Neutrophil (primary cell): ENCODE measurements around the gene APOA1.
"Not testable (repeated sequence)": the region's sequence is repeated elsewhere in the genome, so short reads cannot be mapped to it uniquely, and the experiment has no call there.

ENCODE experiments used
- H3K27ac ChIP-seq: fragments of 200-600 bp; sonication (generic); 2 replicates; pipeline ENCODE4 v1.5.1; 2016; ENCODE audit warnings: mild to moderate bottlenecking, moderate library complexity
- H3K27me3 ChIP-seq: fragments of 200-600 bp; sonication (generic); 2 replicates; pipeline ENCODE4 v1.6.0; 2016; ENCODE audit warnings: mild to moderate bottlenecking
- H3K36me3 ChIP-seq: fragments of 200-600 bp; sonication (generic); 2 replicates; pipeline ENCODE4 v1.5.1; 2017
- H3K4me1 ChIP-seq, 2 experiments: fragments of 200-600 bp in 1 of 2; sonication (generic) in 1 of 2; 1 replicate in 1 of 2; 2 replicates in 1 of 2; pipeline versions ENCODE4 v1.5.1 to v1.6.1; 2013 to 2016; ENCODE audit warnings: low read depth in 1 of 2, low read length in 1 of 2, mild to moderate bottlenecking in 1 of 2, moderate library complexity in 1 of 2; ENCODE audit not compliant: control insufficient read depth in 1 of 2, insufficient read depth in 1 of 2
- H3K4me3 ChIP-seq, 2 experiments: fragments of 200-600 bp in 1 of 2; sonication (generic) in 1 of 2; 1 replicate in 1 of 2; 2 replicates in 1 of 2; pipeline ENCODE4 v1.5.1; 2013 to 2016; ENCODE audit warnings: low read depth in 1 of 2, low read length in 1 of 2, mild to moderate bottlenecking in 1 of 2, moderate library complexity in 1 of 2
- H3K9me3 ChIP-seq: fragments of 200-600 bp; sonication (generic); 2 replicates; pipeline ENCODE4 v1.5.1; 2016
- TF ChIP-seq, protein P1 (sequence below): fragments of 200-600 bp; sonication (generic); IDR thresholded peaks from 2 replicates; pipeline ENCODE4 v1.5.1; 2016; ENCODE audit warnings: antibody characterized with exemption

The APOA1 gene

GRCh38 chr11:116808262-116809175 lies 28.9 kb downstream of the APOA1 start:
- Histone ChIP-seq H3K4me1 (no peaks in the 10 kb centered on the region), H3K36me3 (no peaks in the 10 kb centered on the region), H3K27ac (no peak overlapping the region), H3K27me3 (no peaks in the 10 kb centered on the region), H3K4me3 (no peak overlapping the region), H3K9me3 (no peaks in the 10 kb centered on the region)
- TF ChIP-seq, protein P1, sequence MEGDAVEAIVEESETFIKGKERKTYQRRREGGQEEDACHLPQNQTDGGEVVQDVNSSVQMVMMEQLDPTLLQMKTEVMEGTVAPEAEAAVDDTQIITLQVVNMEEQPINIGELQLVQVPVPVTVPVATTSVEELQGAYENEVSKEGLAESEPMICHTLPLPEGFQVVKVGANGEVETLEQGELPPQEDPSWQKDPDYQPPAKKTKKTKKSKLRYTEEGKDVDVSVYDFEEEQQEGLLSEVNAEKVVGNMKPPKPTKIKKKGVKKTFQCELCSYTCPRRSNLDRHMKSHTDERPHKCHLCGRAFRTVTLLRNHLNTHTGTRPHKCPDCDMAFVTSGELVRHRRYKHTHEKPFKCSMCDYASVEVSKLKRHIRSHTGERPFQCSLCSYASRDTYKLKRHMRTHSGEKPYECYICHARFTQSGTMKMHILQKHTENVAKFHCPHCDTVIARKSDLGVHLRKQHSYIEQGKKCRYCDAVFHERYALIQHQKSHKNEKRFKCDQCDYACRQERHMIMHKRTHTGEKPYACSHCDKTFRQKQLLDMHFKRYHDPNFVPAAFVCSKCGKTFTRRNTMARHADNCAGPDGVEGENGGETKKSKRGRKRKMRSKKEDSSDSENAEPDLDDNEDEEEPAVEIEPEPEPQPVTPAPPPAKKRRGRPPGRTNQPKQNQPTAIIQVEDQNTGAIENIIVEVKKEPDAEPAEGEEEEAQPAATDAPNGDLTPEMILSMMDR: no peak

DNA sequence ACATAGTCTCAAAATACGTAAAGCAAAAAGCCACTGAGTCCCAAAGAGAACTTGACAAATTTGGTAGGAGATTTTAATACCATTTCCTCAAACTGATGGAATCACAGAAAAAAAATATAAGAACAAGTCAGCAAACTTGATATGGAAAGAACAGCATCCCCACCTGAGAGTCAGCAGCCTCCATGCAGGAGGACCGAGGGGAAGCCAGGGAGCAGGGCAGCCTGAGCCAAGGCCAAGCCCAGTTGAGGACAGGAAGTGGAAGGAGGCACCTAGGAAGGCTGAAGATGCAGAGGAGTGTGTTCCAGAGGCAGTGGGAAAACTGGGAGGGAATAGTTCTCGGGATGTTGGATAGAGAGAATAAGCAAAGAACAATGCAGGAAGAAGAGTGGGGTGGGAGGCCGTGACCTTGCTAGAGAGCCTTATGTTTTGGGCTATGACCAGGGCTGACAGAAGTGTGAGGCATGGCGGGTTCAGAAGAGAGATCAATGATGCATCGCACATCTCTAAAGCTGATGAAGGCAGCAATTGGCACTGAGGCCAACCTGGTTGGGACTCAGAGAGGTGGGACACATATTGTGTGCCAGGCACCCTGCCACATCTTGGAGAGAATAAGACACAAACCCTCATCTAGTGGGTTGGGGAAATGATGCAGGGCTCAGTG lies 29.7 kb downstream of the APOA1 start:
- Histone ChIP-seq H3K27me3 (no peaks in the 10 kb centered on the region), H3K36me3 (no peaks in the 10 kb centered on the region), H3K27ac (no peak overlapping the region), H3K4me3 (no peak overlapping the region), H3K9me3 (no peaks in the 10 kb centered on the region), H3K4me1 (no peaks in the 10 kb centered on the region)
- TF ChIP-seq, protein P1: no peak

DNA sequence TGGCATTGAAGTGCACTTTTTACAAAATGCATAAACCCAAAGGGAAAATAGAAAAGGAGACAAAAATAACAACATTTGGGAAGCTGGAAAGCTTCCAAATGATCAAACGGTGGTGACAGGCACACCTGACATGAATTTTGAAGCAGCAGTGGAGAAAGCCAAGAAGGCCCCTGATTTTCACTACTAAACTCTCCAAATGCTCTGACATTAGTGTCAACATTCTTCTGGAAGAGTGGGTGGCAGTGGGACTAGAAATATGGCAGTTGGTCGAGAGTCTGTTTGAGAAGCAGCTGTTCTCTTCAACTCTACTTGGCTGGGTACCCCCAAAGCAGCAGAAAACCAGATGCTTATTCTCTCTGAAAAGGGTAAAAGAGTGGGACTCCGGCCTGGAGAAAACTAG lies 33.4 kb downstream of the APOA1 start:
- Histone ChIP-seq H3K4me1 (no peaks in the 10 kb centered on the region), H3K4me3 (no peak overlapping the region), H3K36me3 (no peaks in the 10 kb centered on the region), H3K27me3 (no peaks in the 10 kb centered on the region), H3K27ac (no peak overlapping the region), H3K9me3 (no peaks in the 10 kb centered on the region)
- TF ChIP-seq, protein P1: no peak

- not testable (repeated sequence) for H3K4me3 ChIP-seq, H3K36me3 ChIP-seq, H3K27ac ChIP-seq, H3K27me3 ChIP-seq, H3K9me3 ChIP-seq, H3K4me1 ChIP-seq
Observed at GRCh38 chr11:116801662-116802061, 35.8 kb downstream of the APOA1 start.

DNA sequence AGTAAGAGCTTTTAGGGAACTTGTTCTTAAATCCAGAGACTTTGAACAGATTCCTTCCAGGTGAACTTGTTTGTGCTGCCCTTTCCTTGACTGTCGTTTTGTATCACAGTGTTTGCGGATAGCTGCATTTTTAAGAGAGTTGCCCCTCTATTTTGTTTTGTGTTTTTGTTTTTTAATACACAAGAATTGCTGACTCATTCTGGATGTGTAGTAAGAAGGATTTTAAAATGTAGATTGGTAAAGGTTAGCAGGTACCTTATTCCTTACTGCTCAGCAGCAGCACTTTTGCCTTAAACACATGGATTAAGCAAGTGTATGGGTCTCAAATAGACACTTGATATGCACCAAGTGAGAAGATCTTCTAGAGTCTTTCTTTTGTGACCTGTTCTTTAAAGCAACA lies 36.8 kb downstream of the APOA1 start:
- Histone ChIP-seq H3K9me3 (no peaks in the 10 kb centered on the region), H3K27ac (no peak overlapping the region), H3K27me3 (no peaks in the 10 kb centered on the region), H3K36me3 (no peaks in the 10 kb centered on the region), H3K4me3 (no peak overlapping the region), H3K4me1 (no peaks in the 10 kb centered on the region)
- TF ChIP-seq, protein P1: no peak

DNA sequence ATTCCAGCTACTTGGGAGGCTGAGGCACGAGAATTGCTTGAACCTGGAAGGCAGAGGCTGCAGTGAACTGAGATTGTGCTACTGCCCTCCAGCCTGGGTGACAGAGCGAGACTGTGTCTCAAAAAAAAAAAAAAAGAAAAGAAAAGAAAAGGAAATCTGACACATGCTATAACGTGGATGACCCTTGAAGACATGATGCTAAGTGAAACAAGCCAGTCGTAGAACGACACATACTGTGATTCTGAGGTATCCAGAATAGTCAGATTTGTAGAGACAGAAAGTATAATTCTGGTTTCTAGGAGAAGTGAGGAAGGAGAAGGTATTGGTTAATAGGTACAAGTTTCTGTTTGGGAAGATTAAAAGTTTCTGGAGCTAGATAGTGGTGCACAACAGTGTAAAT lies 39.1 kb downstream of the APOA1 start:
- H3K4me1 ChIP-seq: no peaks in the 10 kb centered on the region
- H3K9me3 ChIP-seq: no peaks in the 10 kb centered on the region
- no peaks in the 10 kb centered on the region for H3K36me3 ChIP-seq
- H3K27ac ChIP-seq: no peak overlapping the region
- no peak overlapping the region for H3K4me3 ChIP-seq
- no peaks in the 10 kb centered on the region for H3K27me3 ChIP-seq
- TF ChIP-seq, protein P1: no peak
